Keratinocyte (primary cell): ENCODE data around the gene CCDC71. TPM values are rescaled to one million over a fixed set of nuclear protein-coding genes. Genes with fewer than 3 reads are reported as not detected.

Experiments
- DNase-seq: peaks from one replicate; pipeline ENCODE4 v3.0.0-alpha.2; 2011; ENCODE audit warnings: low read depth, missing footprints, low spot score
- FAIRE-seq: peaks from 2 replicates; lab custom pipeline; 2011; peaks lifted over from hg19 to GRCh38; lab: Jason Lieb, UNC
- H2AFZ ChIP-seq: 2 replicates; pipeline ENCODE4 v1.6.0; 2012; ENCODE audit warnings: low read length, control low read depth, inconsistent platforms; ENCODE audit not compliant: control insufficient read depth
- H3K27ac ChIP-seq: 2 replicates; pipeline ENCODE4 v1.5.1; 2011; ENCODE audit warnings: low read length; ENCODE audit not compliant: control insufficient read depth, insufficient read depth
- H3K27me3 ChIP-seq: 3 replicates; pipeline ENCODE4 v1.6.0; 2011; ENCODE audit warnings: low read length; ENCODE audit not compliant: control insufficient read depth, insufficient read depth; ENCODE audit errors: extremely low read depth
- H3K36me3 ChIP-seq, 2 experiments: 2 replicates in 1 of 2; 3 replicates in 1 of 2; pipeline ENCODE4 v1.5.1; 2011; ENCODE audit warnings: low read length in 2 of 2, mild to moderate bottlenecking in 1 of 2; ENCODE audit not compliant: control insufficient read depth in 2 of 2, insufficient read depth in 2 of 2; ENCODE audit errors: extremely low read depth in 1 of 2
- H3K4me1 ChIP-seq: 3 replicates; pipeline ENCODE4 v1.5.1; 2011; ENCODE audit warnings: low read length; ENCODE audit not compliant: control insufficient read depth, insufficient read depth; ENCODE audit errors: extremely low read depth
- H3K4me2 ChIP-seq: 3 replicates; pipeline ENCODE4 v1.6.0; 2011; ENCODE audit warnings: low read depth, low read length; ENCODE audit not compliant: control insufficient read depth, insufficient read depth; ENCODE audit errors: extremely low read depth
- H3K4me3 ChIP-seq, 3 experiments: fragments of 200-600 bp in 1 of 3; sonication (generic) in 1 of 3; 2 replicates in 2 of 3; 3 replicates in 1 of 3; pipeline ENCODE4 v1.5.1; 2011 to 2016; ENCODE audit warnings: low read length in 3 of 3, mild to moderate bottlenecking in 3 of 3, control low read depth in 2 of 3, inconsistent platforms in 1 of 3, low read depth in 1 of 3, mixed read lengths in 1 of 3, mixed run types in 1 of 3, moderate library complexity in 1 of 3; ENCODE audit not compliant: control insufficient read depth in 2 of 3, insufficient read depth in 2 of 3; ENCODE audit errors: extremely low read depth in 1 of 3
- H3K79me2 ChIP-seq: 2 replicates; pipeline ENCODE4 v1.6.0; 2012; ENCODE audit warnings: low read length; ENCODE audit not compliant: control insufficient read depth, insufficient read depth
- H3K9ac ChIP-seq: 3 replicates; pipeline ENCODE4 v1.6.0; 2011; ENCODE audit warnings: low read length; ENCODE audit not compliant: control insufficient read depth, insufficient read depth; ENCODE audit errors: extremely low read depth
- H3K9me1 ChIP-seq: 3 replicates; pipeline ENCODE4 v1.6.0; 2011; ENCODE audit warnings: low read length; ENCODE audit not compliant: control insufficient read depth, insufficient read depth; ENCODE audit errors: extremely low read depth
- H3K9me3 ChIP-seq: 2 replicates; pipeline ENCODE4 v1.5.1; 2012; ENCODE audit warnings: low read depth, low read length; ENCODE audit not compliant: control insufficient read depth
- H4K20me1 ChIP-seq: 3 replicates; pipeline ENCODE4 v1.6.0; 2011; ENCODE audit warnings: low read length; ENCODE audit not compliant: control insufficient read depth, insufficient read depth; ENCODE audit errors: extremely low read depth
- CTCF ChIP-seq, 3 experiments: IDR thresholded peaks in 1 of 3; conservative IDR thresholded peaks in 1 of 3; optimal IDR thresholded peaks in 1 of 3; 2 replicates in 2 of 3; 3 replicates in 1 of 3; pipeline versions ENCODE3 to v1.5.1; 2011; ENCODE audit warnings: low read length in 3 of 3, mild to moderate bottlenecking in 3 of 3, moderate library complexity in 2 of 3, control low read depth in 1 of 3, inconsistent platforms in 1 of 3; ENCODE audit not compliant: insufficient read depth in 2 of 3; ENCODE audit errors: extremely low read depth in 1 of 3
- EZH2 ChIP-seq: IDR thresholded peaks from one replicate; pipeline ENCODE4 v1.6.1; 2012; ENCODE audit warnings: inconsistent platforms, mild to moderate bottlenecking, low read length, moderate library complexity
- dilution Hi-C: fragments of 300-500 bp; cut with MboI; formaldehyde crosslinking; loops from one replicate; pipeline ENCODE4 v1.7.0; 2020; ENCODE audit warnings: low sequenced_read_pairs; ENCODE audit not compliant: extremely low pct_ligation_motif_present
- polyA plus RNA-seq, 5 experiments: library from polyadenylated mRNA; depleted of rRNA in 3 of 5; stranded (reverse) in 3 of 5; stranded (forward) in 1 of 5; unstranded in 1 of 5; fragments of >200 nt; gene quantifications; 1 replicate in 1 of 5; 2 replicates in 3 of 5; 3 replicates in 1 of 5; pipeline versions ENCODE4 v1.2.1 to v1.2.3, GENCODE V29; 2011 to 2012; ENCODE audit warnings: missing spikeins in 2 of 5, low read depth in 1 of 5, low replicate concordance in 1 of 5

The CCDC71 gene
- polyA plus RNA-seq, 1 donor (not counting 4 experiments of a cell fraction or from before 2014, with no cell fraction given), result 18.8 TPM

DNA sequence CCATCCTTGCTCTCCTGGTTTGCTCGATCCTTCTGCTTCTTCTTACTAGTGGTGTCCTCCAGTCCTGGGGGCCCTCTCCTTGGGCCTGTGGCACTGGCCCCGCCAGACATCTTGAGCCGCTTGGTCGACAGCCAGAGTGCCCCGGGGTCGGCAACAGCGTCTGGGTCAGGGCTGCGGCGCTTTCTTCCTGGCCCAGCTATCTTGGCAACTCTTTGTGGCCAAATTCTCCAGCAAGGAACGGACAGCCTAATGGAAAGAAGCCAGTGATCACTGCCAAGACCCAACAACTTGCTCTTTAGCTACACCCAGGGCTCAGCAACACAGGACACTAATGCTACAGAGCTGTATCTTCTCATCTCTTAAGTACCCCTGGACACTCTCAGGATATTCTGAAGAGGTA lies 47.1 kb downstream of the CCDC71 start:
- peaks cover 57 to 61% of the 10 kb centered on the region in 2 experiments for H3K36me3 ChIP-seq
- H3K4me3 ChIP-seq, result peak overlapping the region in 2 of 3 experiments; percentile 64 to 93
- dilution Hi-C loops, result no loop called here
- H3K4me2 ChIP-seq, result peak overlapping the region; percentile 100
- peaks cover 13% of the 10 kb centered on the region for H3K4me1 ChIP-seq
- H4K20me1 ChIP-seq, result no peaks in the 10 kb centered on the region
- H3K79me2 ChIP-seq, result peaks cover 15% of the 10 kb centered on the region
- FAIRE-seq (no peak), DNase-seq (no peak)
- H3K9ac ChIP-seq, result no peak overlapping the region
- peaks cover 2% of the 10 kb centered on the region for H3K9me1 ChIP-seq
- no peak overlapping the region for H3K27ac ChIP-seq
- TF ChIP-seq EZH2 (no peak), CTCF (optimal IDR thresholded peaks at IDR 0.05 in 1 of 3, IDR thresholded peaks at IDR 0.05 in 1 of 3, conservative IDR thresholded peaks at IDR 0.05 in 1 of 3; ENCODE audit: extremely low read depth in 1 of 3, insufficient read depth in 2 of 3, low read length in 3 of 3) (no peak)
- no peak overlapping the region for H2AFZ ChIP-seq
- no peaks in the 10 kb centered on the region for H3K27me3 ChIP-seq
- no peaks in the 10 kb centered on the region for H3K9me3 ChIP-seq

Other genes with a start within 250 kb of the CCDC71 start
- 58.1 to 71.5 TPM (median 66.7 TPM) in 3 replicates for gene ARIH2, start 247.5 kb downstream of the CCDC71 start, polyA plus RNA-seq
- gene P4HTM, start 176.1 kb downstream of the CCDC71 start, polyA plus RNA-seq, result 0.93 to 1.1 TPM (median 0.99 TPM) in 3 replicates
- gene WDR6, start 158.9 kb downstream of the CCDC71 start, polyA plus RNA-seq, result 61.5 to 90.9 TPM (median 77.4 TPM) in 3 replicates
- 33.7 to 41.1 TPM (median 37.8 TPM) in 3 replicates for gene DALRD3, start 147.8 kb downstream of the CCDC71 start, polyA plus RNA-seq
- 38.3 to 70.1 TPM (median 44.8 TPM) in 3 replicates for gene NDUFAF3, start 144.2 kb downstream of the CCDC71 start, polyA plus RNA-seq
- 199 to 221 TPM (median 210 TPM) in 3 replicates for gene IMPDH2, start 136.9 kb downstream of the CCDC71 start, polyA plus RNA-seq
- 60.4 to 79.5 TPM (median 71.2 TPM) in 3 replicates for gene QRICH1, start 72.3 kb downstream of the CCDC71 start, polyA plus RNA-seq
- 131 to 177 TPM (median 162 TPM) in 3 replicates for gene QARS1, start 61.6 kb downstream of the CCDC71 start, polyA plus RNA-seq
- gene USP19, start 45.5 kb downstream of the CCDC71 start, polyA plus RNA-seq, result 21.2 to 31.5 TPM (median 23.1 TPM) in 3 replicates
- 108 to 193 TPM (median 127 TPM) in 3 replicates for gene LAMB2, start 33.3 kb downstream of the CCDC71 start, polyA plus RNA-seq
- 18.3 to 51.6 TPM (median 19.5 TPM) in 3 replicates for gene KLHDC8B, start 5.3 kb upstream of the CCDC71 start, polyA plus RNA-seq
- 2.6 to 5.4 TPM (median 5.2 TPM) in 3 replicates for gene C3orf62, start 110.9 kb upstream of the CCDC71 start, polyA plus RNA-seq
- gene USP4, start 173.7 kb upstream of the CCDC71 start, polyA plus RNA-seq, result 39.5 to 47.8 TPM (median 45.6 TPM) in 3 replicates
- gene GPX1, start 192.0 kb upstream of the CCDC71 start, polyA plus RNA-seq, result 395 to 588 TPM (median 427 TPM) in 3 replicates
- 216 to 588 TPM (median 332 TPM) in 3 replicates for gene RHOA, start 245.6 kb upstream of the CCDC71 start, polyA plus RNA-seq
- 16.5 to 21.2 TPM (median 20.4 TPM) in 3 replicates for gene TCTA, start 246.1 kb upstream of the CCDC71 start, polyA plus RNA-seq